Subcutaneous abdominal adipose tissue (tissue), 5 donors: ENCODE measurements around the gene FLNC.

Source experiments
- H3K27ac ChIP-seq: one replicate; pipeline ENCODE4 v1.7.0; 2013; ENCODE audit warnings: low read depth, mild to moderate bottlenecking, inconsistent platforms, low read length, moderate library complexity
- H3K27me3 ChIP-seq, 5 donors: one replicate each; pipeline ENCODE4 v1.7.0; 2013; ENCODE audit warnings: low read length in 5 of 5, inconsistent platforms in 1 of 5; ENCODE audit not compliant: control insufficient read depth in 5 of 5, insufficient read depth in 4 of 5
- H3K36me3 ChIP-seq, 5 donors: one replicate each; pipeline ENCODE4 v1.7.0; 2013; ENCODE audit warnings: low read length in 5 of 5; ENCODE audit not compliant: control insufficient read depth in 5 of 5, insufficient read depth in 5 of 5
- H3K4me1 ChIP-seq, 5 donors: one replicate each; pipeline ENCODE4 v1.7.0; 2013; ENCODE audit warnings: low read length in 5 of 5, mild to moderate bottlenecking in 3 of 5, moderate library complexity in 1 of 5; ENCODE audit not compliant: control insufficient read depth in 5 of 5, insufficient read depth in 5 of 5
- H3K4me3 ChIP-seq, 5 donors: one replicate each; pipeline ENCODE4 v1.7.0; 2013; ENCODE audit warnings: low read length in 5 of 5, low read depth in 1 of 5
- H3K9ac ChIP-seq, 5 donors: one replicate each; pipeline ENCODE4 v1.7.0; 2013; ENCODE audit warnings: low read length in 5 of 5, mild to moderate bottlenecking in 4 of 5, moderate library complexity in 3 of 5
- H3K9me3 ChIP-seq, 5 donors: one replicate each; pipeline ENCODE4 v1.7.0; 2013; ENCODE audit warnings: low read length in 5 of 5; ENCODE audit not compliant: control insufficient read depth in 5 of 5
- donor health status: healthy.
- donor health status: healthy.
- donor health status: healthy.
- donor health status: healthy.
- donor health status: healthy.

Gene FLNC, protein sequence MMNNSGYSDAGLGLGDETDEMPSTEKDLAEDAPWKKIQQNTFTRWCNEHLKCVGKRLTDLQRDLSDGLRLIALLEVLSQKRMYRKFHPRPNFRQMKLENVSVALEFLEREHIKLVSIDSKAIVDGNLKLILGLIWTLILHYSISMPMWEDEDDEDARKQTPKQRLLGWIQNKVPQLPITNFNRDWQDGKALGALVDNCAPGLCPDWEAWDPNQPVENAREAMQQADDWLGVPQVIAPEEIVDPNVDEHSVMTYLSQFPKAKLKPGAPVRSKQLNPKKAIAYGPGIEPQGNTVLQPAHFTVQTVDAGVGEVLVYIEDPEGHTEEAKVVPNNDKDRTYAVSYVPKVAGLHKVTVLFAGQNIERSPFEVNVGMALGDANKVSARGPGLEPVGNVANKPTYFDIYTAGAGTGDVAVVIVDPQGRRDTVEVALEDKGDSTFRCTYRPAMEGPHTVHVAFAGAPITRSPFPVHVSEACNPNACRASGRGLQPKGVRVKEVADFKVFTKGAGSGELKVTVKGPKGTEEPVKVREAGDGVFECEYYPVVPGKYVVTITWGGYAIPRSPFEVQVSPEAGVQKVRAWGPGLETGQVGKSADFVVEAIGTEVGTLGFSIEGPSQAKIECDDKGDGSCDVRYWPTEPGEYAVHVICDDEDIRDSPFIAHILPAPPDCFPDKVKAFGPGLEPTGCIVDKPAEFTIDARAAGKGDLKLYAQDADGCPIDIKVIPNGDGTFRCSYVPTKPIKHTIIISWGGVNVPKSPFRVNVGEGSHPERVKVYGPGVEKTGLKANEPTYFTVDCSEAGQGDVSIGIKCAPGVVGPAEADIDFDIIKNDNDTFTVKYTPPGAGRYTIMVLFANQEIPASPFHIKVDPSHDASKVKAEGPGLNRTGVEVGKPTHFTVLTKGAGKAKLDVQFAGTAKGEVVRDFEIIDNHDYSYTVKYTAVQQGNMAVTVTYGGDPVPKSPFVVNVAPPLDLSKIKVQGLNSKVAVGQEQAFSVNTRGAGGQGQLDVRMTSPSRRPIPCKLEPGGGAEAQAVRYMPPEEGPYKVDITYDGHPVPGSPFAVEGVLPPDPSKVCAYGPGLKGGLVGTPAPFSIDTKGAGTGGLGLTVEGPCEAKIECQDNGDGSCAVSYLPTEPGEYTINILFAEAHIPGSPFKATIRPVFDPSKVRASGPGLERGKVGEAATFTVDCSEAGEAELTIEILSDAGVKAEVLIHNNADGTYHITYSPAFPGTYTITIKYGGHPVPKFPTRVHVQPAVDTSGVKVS (N-terminal part only)

GRCh38 chr7:128830231-128831177 lies at the start of gene FLNC:
Gene FLNC, plus strand, starts transcription at chr7:128830406. Its CDS starts 232 bp downstream, at chr7:128830638.
- peak within 1 kb of the TSS; percentile 44 to 67 (median 62) for H3K4me3 ChIP-seq
- peak within 1 kb of the TSS; percentile 23 for H3K27ac ChIP-seq
- peaks cover 4 to 25% (median 16%) of the 10 kb centered on the region in 5 donors for H3K27me3 ChIP-seq
- H3K9ac ChIP-seq = peak within 1 kb of the TSS in 2 of 5 donors; percentile 8 to 64
- H3K36me3 ChIP-seq = peaks cover 0 to under 1% (median 0%) of the 10 kb centered on the region in 5 donors
- peaks cover 7 to 55% (median 45%) of the 10 kb centered on the region in 5 donors for H3K4me1 ChIP-seq
- H3K9me3 ChIP-seq = no peaks in the 10 kb centered on the region

- no peaks in the 10 kb centered on the region for H3K27me3 ChIP-seq
- no peak overlapping the region for H3K9ac ChIP-seq
- no peaks in the 10 kb centered on the region for H3K36me3 ChIP-seq
- peaks cover 0 to 11% (median 4%) of the 10 kb centered on the region in 5 donors for H3K4me1 ChIP-seq
- H3K27ac ChIP-seq = no peak overlapping the region
- H3K9me3 ChIP-seq = peaks cover 0 to 7% (median 3%) of the 10 kb centered on the region in 5 donors
- no peak overlapping the region for H3K4me3 ChIP-seq
Observed at GRCh38 chr7:128781126-128781525, 49.1 kb upstream of the FLNC start.

- Histone ChIP-seq H3K9ac (no peak overlapping the region), H3K27ac (no peak overlapping the region)
Observed at GRCh38 chr7:128781851-128782250, 48.4 kb upstream of the FLNC start.

GRCh38 chr7:128783143-128783861 lies 46.9 kb upstream of the FLNC start:
- H3K36me3 ChIP-seq = no peaks in the 10 kb centered on the region
- no peak overlapping the region for H3K4me3 ChIP-seq
- H3K9me3 ChIP-seq = no peaks in the 10 kb centered on the region
- no peak overlapping the region for H3K9ac ChIP-seq
- H3K4me1 ChIP-seq = peaks cover 0 to 11% (median 4%) of the 10 kb centered on the region in 5 donors
- no peak overlapping the region for H3K27ac ChIP-seq
- H3K27me3 ChIP-seq = no peaks in the 10 kb centered on the region

More at GRCh38 chr7:128781851-128782250, 48.4 kb upstream of the FLNC start:
- H3K27me3 ChIP-seq = no peaks in the 10 kb centered on the region
- H3K4me1 ChIP-seq = peaks cover 0 to 11% (median 4%) of the 10 kb centered on the region in 5 donors
- no peak overlapping the region for H3K4me3 ChIP-seq
- peaks cover 0 to 7% (median 3%) of the 10 kb centered on the region in 5 donors for H3K9me3 ChIP-seq
- no peaks in the 10 kb centered on the region for H3K36me3 ChIP-seq

GRCh38 chr7:128785738-128786137 lies 44.5 kb upstream of the FLNC start:
- H3K36me3 ChIP-seq = no peaks in the 10 kb centered on the region
- no peaks in the 10 kb centered on the region for H3K27me3 ChIP-seq
- H3K4me1 ChIP-seq = peaks cover 0 to 16% (median 10%) of the 10 kb centered on the region in 5 donors
- H3K4me3 ChIP-seq = no peak overlapping the region
- no peak overlapping the region for H3K9ac ChIP-seq
- no peaks in the 10 kb centered on the region for H3K9me3 ChIP-seq
- H3K27ac ChIP-seq = no peak overlapping the region

- no peak overlapping the region for H3K9ac ChIP-seq
- H3K36me3 ChIP-seq = no peaks in the 10 kb centered on the region
- peaks cover 0 to 24% (median 21%) of the 10 kb centered on the region in 5 donors for H3K4me1 ChIP-seq
- H3K4me3 ChIP-seq = no peak overlapping the region
- H3K27me3 ChIP-seq = peaks cover 0 to 3% (median 0%) of the 10 kb centered on the region in 5 donors
- no peak overlapping the region for H3K27ac ChIP-seq
- no peaks in the 10 kb centered on the region for H3K9me3 ChIP-seq
Observed at GRCh38 chr7:128788446-128789412, 41.5 kb upstream of the FLNC start.

GRCh38 chr7:128790315-128791041 lies 39.7 kb upstream of the FLNC start:
- H3K27me3 ChIP-seq = peaks cover 0 to 8% (median 0%) of the 10 kb centered on the region in 5 donors
- H3K36me3 ChIP-seq = no peaks in the 10 kb centered on the region
- H3K27ac ChIP-seq = no peak overlapping the region
- H3K4me1 ChIP-seq = peaks cover 0 to 24% (median 21%) of the 10 kb centered on the region in 5 donors
- no peaks in the 10 kb centered on the region for H3K9me3 ChIP-seq
- H3K9ac ChIP-seq = peak overlapping the region in 4 of 5 donors; percentile 36 to 64 (median 47)
- peak overlapping the region in 4 of 5 donors; percentile 68 to 85 (median 78) for H3K4me3 ChIP-seq
